ENCODE data around the gene LST1. TPM values are rescaled to one million over a fixed set of nuclear protein-coding genes. Genes with fewer than 3 reads are reported as not detected.

The LST1 gene
- total and polyA plus RNA-seq, 2 of the 8 experiments (the other 6 are each of a cell fraction or from before 2014, with no cell fraction given): not detected

DNA sequence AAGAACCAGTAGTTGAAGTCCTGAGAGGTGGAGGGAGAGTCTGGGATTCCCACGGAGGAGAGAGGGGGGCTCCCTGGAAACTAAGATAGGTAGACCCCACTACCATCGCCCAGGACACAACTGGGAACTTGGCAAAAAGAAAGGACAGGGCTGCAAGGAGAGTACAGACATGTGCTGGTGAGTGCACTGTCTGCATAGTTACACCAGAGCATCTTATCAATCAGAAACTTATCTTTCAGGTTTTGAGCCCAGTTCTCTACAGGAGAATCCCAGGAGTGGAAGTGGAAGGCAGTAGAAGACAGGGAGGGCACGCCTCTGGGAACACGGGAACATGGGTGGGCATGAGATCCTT lies 26.5 kb upstream of the LST1 start (continued):
- TF ChIP-seq JUN (IDR thresholded peaks at IDR 0.05; ENCODE audit: low read depth, low read length) (no peak), TEAD4 (IDR thresholded peaks at IDR 0.05; ENCODE audit: low read depth, low read length) (no peak), SP4 (IDR thresholded peaks at IDR 0.05; ENCODE audit: low read length) (no peak), SP1 (IDR thresholded peaks at IDR 0.05; ENCODE audit: low read depth, low read length) (no peak), ASH2L (IDR thresholded peaks at IDR 0.05; ENCODE audit: low read length) (no peak)
